DOHH2 (cell line): ENCODE data around the gene LYPD1.

ENCODE experiments used
- H3F3A ChIP-seq: fragments of 200-600 bp; sonication (generic), shearing (Covaris generic); 2 replicates; pipeline ENCODE4 v1.6.0; 2016; ENCODE audit warnings: antibody characterized with exemption, mild to moderate bottlenecking; ENCODE audit not compliant: control insufficient read depth, insufficient read depth
- H3K27ac ChIP-seq: fragments of 200-600 bp; sonication (generic); 2 replicates; pipeline ENCODE4 v1.5.1; 2014; ENCODE audit warnings: low read depth, mild to moderate bottlenecking, low read length, moderate library complexity
- H3K27me3 ChIP-seq: fragments of 200-600 bp; sonication (generic); 2 replicates; pipeline ENCODE4 v1.6.1; 2014; ENCODE audit warnings: mild to moderate bottlenecking, low read length, mixed read lengths; ENCODE audit not compliant: control insufficient read depth
- H3K36me3 ChIP-seq: fragments of 200-600 bp; sonication (generic); 2 replicates; pipeline ENCODE4 v1.6.1; 2014; ENCODE audit warnings: mild to moderate bottlenecking, low read length, moderate library complexity, mixed read lengths; ENCODE audit not compliant: control insufficient read depth
- H3K4me1 ChIP-seq: fragments of 200-600 bp; sonication (generic); 2 replicates; pipeline ENCODE4 v1.6.1; 2014; ENCODE audit warnings: mild to moderate bottlenecking, low read length, mixed read lengths; ENCODE audit not compliant: control insufficient read depth
- H3K4me2 ChIP-seq: fragments of 200-600 bp; sonication (generic); 2 replicates; pipeline ENCODE4 v1.6.0; 2014; ENCODE audit warnings: mild to moderate bottlenecking, low read length, moderate library complexity
- H3K4me3 ChIP-seq: fragments of 200-600 bp; sonication (generic); 2 replicates; pipeline ENCODE4 v1.5.1; 2014; ENCODE audit warnings: mild to moderate bottlenecking, low read length, mixed read lengths
- H3K79me2 ChIP-seq: fragments of 200-600 bp; sonication (generic); 2 replicates; pipeline ENCODE4 v1.6.1; 2014; ENCODE audit warnings: mild to moderate bottlenecking, low read length, mixed read lengths; ENCODE audit not compliant: control insufficient read depth
- H3K9me2 ChIP-seq: fragments of 200-600 bp; sonication (generic); replicated peaks from 2 replicates; pipeline ENCODE4 v1.6.1; 2014; ENCODE audit warnings: mild to moderate bottlenecking, low read length, mixed read lengths; ENCODE audit not compliant: control insufficient read depth
- H3K9me3 ChIP-seq: fragments of 200-600 bp; sonication (generic); 2 replicates; pipeline ENCODE4 v1.6.1; 2014; ENCODE audit warnings: antibody characterized with exemption, low read length, mixed read lengths; ENCODE audit not compliant: control insufficient read depth, insufficient read depth
- H4K20me1 ChIP-seq: fragments of 200-600 bp; sonication (generic); 2 replicates; pipeline ENCODE4 v1.6.0; 2014; ENCODE audit warnings: low read depth, mild to moderate bottlenecking, antibody characterized with exemption, low read length, moderate library complexity; ENCODE audit not compliant: control insufficient read depth, insufficient read depth
- CTCF ChIP-seq: fragments of 200-600 bp; sonication (generic); IDR thresholded peaks from one replicate; pipeline ENCODE4 v1.5.1; 2014; ENCODE audit warnings: antibody characterized with exemption, mild to moderate bottlenecking, low read depth, low read length; ENCODE audit not compliant: poor library complexity, severe bottlenecking
- EZH2phosphoT487 ChIP-seq: fragments of 200-600 bp; sonication (generic); IDR thresholded peaks from 2 replicates; pipeline ENCODE4 v1.6.1; 2017; ENCODE audit warnings: borderline replicate concordance, mild to moderate bottlenecking, antibody characterized with exemption, low read length, moderate library complexity, mixed read lengths

The LYPD1 gene

GRCh38 chr2:132669908-132670495 lies at the start of gene LYPD1:
Gene LYPD1 (minus strand): TSS chr2:132670205. CDS start chr2:132669932, 273 bp downstream.
- Histone ChIP-seq H3K4me2 (no peak within 1 kb of the TSS), H3K79me2 (no peaks in the 10 kb centered on the region), H3K9me2 (no peaks in the 10 kb centered on the region)

GRCh38 chr2:132719480-132719879 lies 49.5 kb upstream of the LYPD1 start:
- no peak overlapping the region for H3K27ac ChIP-seq
- H3K27me3 ChIP-seq = no peaks in the 10 kb centered on the region
- no peaks in the 10 kb centered on the region for H3K36me3 ChIP-seq
- TF ChIP-seq EZH2phosphoT487 (no peak), CTCF (no peak)
- no peak overlapping the region for H3K4me2 ChIP-seq
- H3K9me3 ChIP-seq = no peaks in the 10 kb centered on the region
- H3K9me2 ChIP-seq = no peaks in the 10 kb centered on the region
- H3K4me1 ChIP-seq = no peaks in the 10 kb centered on the region
- no peaks in the 10 kb centered on the region for H3K79me2 ChIP-seq
- H4K20me1 ChIP-seq = no peaks in the 10 kb centered on the region
- no peak overlapping the region for H3K4me3 ChIP-seq
- H3F3A ChIP-seq = no peaks in the 10 kb centered on the region

More at GRCh38 chr2:132669908-132670495, at the start of gene LYPD1:
- TF ChIP-seq CTCF (no peak), EZH2phosphoT487 (no peak)
- H3K9me3 ChIP-seq = peaks cover 5% of the 10 kb centered on the region; the same call in 1 of the 2 replicates
- H3K4me1 ChIP-seq = no peaks in the 10 kb centered on the region
- no peaks in the 10 kb centered on the region for H3K27me3 ChIP-seq
- H3K4me3 ChIP-seq = no peak within 1 kb of the TSS
- H3K36me3 ChIP-seq = no peaks in the 10 kb centered on the region
- no peaks in the 10 kb centered on the region for H3F3A ChIP-seq
- H3K27ac ChIP-seq = no peak within 1 kb of the TSS
- H4K20me1 ChIP-seq = no peaks in the 10 kb centered on the region

GRCh38 chr2:132716954-132717353 lies 46.9 kb upstream of the LYPD1 start:
- no peaks in the 10 kb centered on the region for H3K9me3 ChIP-seq
- TF ChIP-seq EZH2phosphoT487 (no peak), CTCF (no peak)

More at GRCh38 chr2:132716954-132717353, 46.9 kb upstream of the LYPD1 start:
- H3F3A ChIP-seq = no peaks in the 10 kb centered on the region
- H3K27ac ChIP-seq = no peak overlapping the region
- H3K36me3 ChIP-seq = no peaks in the 10 kb centered on the region
- no peaks in the 10 kb centered on the region for H3K27me3 ChIP-seq
- H3K4me2 ChIP-seq = no peak overlapping the region
- H3K4me3 ChIP-seq = no peak overlapping the region
- H3K4me1 ChIP-seq = no peaks in the 10 kb centered on the region
- H3K79me2 ChIP-seq = no peaks in the 10 kb centered on the region
- no peaks in the 10 kb centered on the region for H4K20me1 ChIP-seq
- no peaks in the 10 kb centered on the region for H3K9me2 ChIP-seq
